Activated gamma-delta T cell (primary cell): ENCODE data around the gene KIAA1328.
"Not testable (repeated sequence)": the region's sequence is repeated elsewhere in the genome, so short reads cannot be mapped to it uniquely, and the experiment has no call there.

ENCODE experiments used
- DNase-seq: peaks from one replicate; lab custom pipeline; 2025; lab: John Stamatoyannopoulos, UW
- total RNA-seq, 2 donors: gene quantifications; one replicate each; lab custom pipeline; 2026; lab: John Stamatoyannopoulos, UW

Gene KIAA1328
- 18.6 to 22.5 reads per million in 2 donors for total RNA-seq

DNA sequence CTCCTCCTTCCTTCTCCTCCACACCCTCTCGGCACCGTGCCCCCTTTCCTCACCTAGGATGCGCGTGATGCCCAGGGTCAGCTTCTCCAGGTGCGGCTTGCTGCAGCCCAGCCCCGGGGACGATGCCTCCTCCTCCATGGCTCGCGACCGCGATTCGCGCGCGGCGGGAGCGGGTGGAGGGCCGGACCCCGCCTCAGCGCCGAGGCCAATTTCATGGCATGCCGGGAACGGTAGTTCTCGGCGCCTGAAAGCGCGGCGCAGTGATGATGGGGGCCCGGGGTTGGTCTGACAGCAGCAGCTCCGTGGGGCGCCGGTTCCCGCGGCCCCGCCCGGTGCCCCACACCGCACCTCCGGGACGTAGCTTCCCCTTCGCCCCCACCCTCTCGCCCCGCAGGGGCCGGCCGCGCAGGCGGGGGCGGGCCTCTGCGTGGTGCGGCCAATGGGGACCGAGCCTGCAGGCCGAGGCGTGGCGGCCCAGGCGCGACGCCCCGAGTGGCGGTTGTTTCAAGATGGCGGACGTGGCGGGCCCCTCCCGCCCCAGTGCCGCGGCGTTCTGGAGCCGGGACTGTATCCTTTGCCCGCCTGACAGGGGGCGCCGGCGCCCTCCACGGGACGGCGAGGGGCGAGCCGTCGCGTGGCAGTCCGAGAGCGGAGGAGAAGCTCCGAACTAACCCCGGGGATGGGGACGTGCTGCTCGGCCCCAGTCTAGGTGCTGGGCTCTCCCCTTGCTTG lies at the start of gene KIAA1328, which contains the start of gene TPGS2:
Gene KIAA1328, plus strand, starts transcription at position 498 of the 732 bp plus-strand sequence. Its CDS starts 12 bp downstream, at position 510.
Gene TPGS2, minus strand, starts transcription at position 373 of the 732 bp plus-strand sequence. Its CDS starts 235 bp downstream, at position 138.
- peak; percentile 89 for DNase-seq

DNA sequence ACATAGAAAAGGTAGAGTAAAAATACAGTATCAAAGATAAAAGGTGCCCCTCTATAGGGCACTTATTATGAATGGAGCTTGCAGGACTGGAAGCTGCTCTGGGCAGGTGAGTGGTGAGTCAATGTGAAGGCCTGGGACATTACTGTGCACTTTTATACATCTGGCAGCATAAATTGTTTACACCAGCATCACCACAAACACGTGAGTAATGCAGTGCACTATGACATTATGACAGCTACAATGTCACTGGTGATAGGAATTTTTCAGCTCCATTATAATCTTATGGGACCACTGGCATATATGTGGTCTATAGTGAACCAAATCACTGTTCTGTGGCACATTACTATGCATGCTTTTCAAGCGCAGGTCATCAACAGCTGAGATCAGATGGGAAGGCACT lies 48.2 kb upstream of the KIAA1328 start:
- DNase-seq, result no peak

DNA sequence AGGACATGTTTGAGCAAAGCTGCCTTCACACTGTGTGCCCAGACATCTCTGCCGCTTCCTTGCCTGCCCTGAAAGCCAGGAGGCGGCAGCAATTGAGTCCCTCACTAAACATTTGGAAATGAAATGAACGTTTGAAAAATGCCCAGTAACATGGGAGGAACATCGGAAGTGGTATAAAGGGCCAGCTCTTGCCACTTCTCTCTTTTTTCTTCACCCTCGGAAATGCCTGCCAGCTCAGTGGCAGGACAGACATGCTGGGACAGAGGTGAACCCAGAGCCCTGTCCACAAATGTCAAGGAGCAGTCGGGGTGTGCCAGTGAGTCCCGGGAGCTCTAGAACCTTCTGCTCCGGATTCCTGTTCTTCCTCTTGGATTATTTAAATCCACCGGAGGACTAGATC lies 46.2 kb upstream of the KIAA1328 start:
- no peak for DNase-seq

DNA sequence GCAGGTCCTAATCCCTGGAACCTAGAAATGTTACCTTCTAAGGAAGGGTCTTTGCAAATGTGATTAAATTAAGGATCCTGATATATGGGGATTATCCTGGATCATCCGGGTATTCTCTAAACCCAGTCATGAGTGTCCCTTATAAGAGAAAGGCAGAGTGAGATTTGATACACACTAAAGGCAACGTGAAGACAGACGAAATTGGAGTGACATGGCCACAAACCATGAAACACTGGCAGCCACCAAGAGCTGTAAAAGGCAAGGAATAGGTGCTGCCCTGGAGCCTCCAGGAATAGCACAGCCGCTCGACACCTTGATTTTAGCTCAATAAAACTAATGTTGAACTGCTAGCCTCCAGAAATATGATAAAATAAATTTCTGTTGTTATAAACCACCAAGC lies 45.1 kb upstream of the KIAA1328 start:
- no peak for DNase-seq

DNA sequence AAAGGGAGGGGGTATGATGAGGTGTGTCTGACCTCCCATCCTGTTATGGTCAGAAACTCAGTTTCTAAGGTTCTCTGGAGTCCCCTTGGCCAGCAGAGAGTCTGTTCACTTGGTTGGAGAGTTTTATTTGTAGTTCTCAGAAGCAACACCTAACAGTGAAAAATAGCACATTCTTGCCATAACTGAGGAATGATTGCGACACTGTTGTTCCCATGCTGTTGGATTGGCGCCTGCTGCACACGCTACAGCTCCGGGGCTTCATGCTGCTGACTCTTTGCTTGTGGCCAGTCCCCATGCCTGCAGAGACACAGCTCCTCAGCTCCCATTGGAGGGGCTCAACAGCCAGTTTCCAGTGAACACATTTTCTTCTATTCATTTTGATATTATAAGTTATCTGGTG lies 42.2 kb upstream of the KIAA1328 start:
- no peak for DNase-seq

DNA sequence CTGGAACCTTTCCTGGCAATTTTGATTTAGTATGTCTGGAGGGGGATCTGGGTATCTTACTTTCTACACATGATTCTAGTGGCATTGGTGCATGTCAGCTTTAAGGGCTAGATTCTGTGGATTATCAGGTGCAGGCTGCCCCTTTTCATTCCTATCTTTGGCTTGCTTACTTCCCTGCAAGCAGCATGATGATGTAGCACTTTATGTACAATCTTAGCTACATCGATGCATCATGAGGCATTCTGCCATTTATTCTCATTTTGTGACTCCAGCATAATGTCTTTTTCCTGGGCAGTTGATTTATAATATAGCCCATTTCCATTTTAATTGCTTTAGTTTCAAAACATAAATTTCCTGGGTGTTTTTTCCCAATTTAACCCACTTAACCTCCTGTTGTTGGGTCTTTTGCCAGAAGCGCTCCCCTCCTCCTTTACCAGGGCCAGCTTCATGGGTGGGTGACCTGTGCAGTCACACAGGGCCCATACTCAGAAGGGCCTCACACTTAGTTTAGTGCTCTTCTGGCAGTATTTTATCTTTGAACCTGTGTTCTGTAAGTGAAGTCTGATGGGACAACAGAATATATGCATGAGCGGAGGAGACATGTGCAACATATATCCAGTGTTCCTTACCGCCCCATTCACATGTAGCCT lies 36.2 kb upstream of the KIAA1328 start:
- DNase-seq, result no peak

DNA sequence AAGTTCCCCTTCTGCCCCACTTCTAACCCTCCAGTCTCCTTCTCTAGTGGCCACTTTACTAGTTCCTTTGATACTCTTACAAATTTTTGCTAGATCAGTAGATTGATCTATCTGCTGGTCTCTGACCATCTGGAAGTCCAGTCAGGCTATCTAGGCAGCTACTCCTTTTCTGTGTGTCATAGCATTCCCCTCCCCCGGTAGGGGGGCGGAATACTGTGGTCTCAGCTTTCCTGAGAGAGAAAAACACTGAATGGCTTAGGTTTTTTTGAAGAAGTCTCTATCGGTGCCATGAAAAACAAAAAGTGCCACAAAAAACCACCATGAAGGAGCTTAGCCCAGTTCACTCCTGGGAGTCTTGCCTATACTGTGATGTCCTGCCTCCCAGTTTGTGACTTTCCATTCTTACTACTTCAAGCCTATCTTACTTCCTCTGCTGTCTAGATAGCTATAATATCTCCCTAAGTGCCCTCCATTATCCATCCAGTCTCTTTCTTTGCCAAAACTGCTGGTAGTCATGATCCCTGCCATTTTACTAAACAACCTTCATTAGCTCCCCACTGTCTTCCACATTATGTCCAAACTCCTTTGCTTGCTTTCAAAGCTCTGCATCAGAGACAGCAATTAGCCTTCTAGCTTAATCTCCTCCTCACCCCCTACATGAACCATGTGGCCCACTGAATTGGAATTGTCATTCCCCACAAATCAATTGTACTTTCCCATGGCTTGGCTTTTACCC lies 30.0 kb upstream of the KIAA1328 start:
- DNase-seq, result no peak

DNA sequence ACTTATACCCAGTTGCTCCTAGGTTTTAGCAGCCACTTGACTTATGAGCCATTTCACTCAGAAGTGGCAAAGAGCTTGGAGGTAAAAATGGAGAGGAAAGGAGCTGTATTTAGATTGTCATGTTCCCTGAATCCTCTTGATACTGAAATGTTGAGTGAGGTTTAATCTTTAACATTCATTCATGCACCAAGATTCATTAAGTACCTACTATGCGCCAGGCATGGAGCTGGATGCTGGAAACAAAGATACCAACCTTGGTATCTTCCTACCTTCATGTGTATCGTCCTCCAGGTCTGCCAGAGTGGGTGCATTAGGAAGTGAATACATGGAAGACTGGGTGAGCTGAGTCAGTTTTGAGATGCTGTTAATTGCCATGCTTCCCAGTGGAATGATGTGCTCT lies 23.8 kb upstream of the KIAA1328 start:
- no peak for DNase-seq

DNA sequence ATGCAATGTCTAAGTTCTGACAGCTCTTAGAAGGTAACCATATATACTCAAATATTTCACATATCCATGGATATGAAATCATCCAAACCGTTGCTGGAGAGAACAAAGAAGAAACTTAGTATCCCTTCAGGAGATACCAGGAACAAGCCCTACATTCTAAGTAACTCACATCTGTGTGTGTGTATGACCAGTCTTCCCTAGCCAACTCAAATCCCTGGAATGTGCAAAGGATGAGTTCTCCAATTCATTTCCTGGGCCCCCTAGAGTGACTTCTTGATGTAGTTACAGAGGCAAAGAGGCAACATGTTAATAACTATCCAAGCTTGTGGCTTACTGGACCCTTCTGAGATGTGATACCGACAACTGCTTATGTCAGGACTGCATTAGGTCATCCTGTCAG lies 20.2 kb upstream of the KIAA1328 start:
- no peak for DNase-seq

DNA sequence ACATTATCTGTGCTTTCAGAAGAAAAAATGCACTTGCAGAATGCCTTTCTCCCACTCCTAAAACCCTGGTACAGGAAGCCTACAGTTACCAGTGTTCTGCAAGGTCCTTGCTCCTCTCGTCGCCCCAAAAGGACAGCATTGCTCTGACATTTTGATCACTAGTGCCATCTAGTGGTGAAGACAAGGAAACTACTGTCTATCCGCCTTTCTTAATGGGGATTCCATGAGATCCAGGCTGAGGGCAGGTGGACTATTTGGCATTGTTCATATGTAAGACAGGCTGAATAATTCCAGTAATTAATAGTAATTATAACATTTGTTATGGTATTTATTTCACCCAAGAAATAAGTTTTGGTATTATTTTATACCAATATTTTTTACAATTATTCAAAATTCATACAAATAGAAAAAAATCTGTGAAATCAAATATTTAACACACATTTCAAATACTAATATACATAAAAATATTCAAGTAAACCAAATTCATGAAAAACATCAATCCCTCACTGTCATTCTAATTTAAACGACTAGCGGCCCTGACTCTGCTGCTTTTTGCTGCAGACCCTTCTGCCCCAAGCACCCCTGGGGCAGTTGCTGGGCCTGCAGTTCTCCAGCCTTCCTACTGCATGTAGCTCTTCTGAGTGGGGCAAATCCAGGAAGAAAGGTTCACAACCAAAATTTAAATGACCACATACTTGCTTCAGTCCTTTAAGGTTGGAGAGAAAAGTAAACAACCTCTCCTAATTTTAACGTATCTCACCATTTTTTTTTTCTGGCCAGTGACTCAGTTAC lies 19.1 kb upstream of the KIAA1328 start:
- no peak for DNase-seq

DNA sequence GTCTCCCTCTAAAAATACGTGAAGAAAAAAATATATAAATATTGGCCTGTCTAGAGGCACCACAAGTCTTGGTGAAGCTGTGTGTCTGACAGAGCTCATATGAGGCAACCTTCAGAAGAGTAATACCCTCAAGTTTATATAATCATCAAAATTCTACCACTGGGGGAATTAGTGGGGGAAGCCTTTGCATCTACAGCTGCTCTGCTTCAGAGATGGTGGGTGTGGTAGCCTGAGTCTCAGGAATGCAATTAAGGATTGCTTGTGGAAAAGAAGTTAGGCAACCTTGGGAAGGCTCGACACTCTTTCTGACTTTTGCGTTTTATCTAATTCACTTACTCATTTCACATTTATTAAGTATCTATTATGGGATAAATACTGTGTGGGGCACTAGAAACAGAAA lies 17.5 kb upstream of the KIAA1328 start:
- no peak for DNase-seq

DNA sequence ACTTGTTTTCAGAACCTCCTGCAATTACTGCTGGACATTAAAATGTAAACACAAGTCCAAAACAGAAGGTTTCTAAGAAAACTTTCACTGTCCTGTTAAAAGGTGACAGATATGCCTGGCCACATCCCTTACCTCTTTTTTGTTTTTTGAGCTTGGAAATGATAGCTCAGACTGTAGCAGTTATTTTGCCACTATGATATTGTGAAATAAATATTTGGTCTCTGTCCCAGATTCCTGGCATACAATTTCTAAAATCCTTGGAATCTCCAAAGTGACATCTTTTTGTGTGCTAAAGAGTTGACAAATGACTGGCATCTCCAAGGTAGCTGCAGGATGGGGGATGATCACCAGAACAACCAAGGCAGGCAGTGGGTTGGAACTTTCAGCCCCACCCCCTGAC lies 17.0 kb upstream of the KIAA1328 start:
- no peak for DNase-seq

DNA sequence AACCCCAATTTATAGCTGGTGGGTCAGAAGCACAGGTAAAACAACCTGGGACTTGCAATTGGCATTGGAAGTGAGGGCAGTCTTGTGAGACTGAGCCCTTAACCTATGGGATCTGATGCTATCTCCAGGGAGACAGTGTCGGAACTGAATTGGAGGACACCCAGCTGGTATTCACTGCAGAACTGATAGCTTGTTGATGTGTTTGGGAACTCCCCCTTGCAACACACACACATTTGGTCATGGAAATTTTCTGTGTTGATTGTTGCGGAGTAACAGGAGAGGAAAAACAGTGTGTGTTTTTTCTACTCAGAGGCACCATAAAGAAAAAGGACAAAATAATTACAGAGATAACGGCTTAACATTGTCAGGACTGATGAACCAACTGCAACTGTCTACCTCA lies 16.2 kb upstream of the KIAA1328 start:
- DNase-seq, result no peak

DNA sequence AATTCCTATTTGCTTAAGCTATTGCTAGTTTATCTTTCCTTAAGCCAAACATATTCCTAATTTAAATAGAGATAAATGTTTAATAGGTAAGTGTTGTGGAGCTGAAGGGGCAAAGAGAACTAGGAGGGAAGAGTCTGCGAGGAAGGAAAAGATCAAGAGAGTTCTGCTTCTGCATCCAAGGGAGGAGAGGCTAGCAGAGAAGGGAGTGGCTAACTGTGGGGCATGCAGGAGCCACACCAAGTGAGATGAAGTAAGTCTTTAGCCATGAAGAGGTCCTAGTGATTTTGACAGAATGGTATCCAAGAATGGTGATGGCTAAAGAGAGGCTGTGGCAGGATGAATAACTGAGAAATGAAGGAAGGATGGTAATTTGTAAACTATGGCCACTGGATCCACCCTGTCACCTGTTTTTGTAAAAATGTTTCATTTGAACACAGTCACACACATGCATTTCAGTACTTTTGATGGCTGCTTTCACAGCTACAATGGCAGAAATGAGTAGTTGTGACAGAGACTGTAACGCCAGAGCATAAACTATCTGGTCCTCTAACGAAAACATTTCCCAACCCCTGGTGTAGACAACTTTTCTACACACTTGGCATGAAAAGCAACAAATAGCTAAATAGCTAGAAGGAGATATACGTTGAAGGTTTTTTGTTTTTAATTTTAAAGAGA lies 15.7 kb upstream of the KIAA1328 start:
- DNase-seq, result no peak

DNA sequence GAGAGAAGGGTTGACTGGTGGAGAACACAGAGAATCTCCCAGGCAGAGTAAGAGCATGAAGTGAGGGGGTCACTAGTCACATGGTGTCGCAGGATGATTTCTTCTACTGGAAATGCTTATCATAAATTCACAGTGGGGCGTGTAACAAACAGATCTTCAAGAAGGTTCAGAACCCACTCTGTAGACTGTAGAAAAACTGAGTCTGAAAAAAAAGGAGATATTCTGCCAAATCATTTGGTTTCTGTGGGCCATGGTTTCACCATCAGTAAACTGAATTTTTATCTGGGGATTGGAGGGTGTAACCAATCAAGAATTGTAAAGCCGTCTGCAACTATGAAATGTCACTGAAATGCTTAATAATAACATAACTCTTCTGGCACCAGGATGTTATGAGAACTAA lies 15.1 kb upstream of the KIAA1328 start:
- no peak for DNase-seq

DNA sequence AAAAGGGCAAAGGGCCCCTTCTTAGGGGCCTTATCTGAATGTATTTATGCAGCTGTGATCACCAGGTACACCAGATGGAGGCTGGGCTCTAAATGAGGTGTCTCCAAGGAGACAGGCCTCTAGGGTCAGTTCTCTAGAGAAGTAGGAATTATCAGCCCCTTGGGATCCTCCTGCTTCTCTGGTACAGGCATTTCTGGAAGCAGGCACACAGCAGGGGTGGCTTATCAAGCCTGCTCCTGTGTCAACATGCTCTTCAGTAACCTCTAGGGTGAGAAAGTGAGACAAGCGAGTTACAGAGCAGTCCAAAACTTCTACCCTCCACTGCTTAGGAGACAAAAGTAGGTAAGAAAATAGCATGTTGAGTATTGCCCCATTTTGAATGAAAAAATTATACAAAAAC lies 13.9 kb upstream of the KIAA1328 start:
- no peak for DNase-seq

DNA sequence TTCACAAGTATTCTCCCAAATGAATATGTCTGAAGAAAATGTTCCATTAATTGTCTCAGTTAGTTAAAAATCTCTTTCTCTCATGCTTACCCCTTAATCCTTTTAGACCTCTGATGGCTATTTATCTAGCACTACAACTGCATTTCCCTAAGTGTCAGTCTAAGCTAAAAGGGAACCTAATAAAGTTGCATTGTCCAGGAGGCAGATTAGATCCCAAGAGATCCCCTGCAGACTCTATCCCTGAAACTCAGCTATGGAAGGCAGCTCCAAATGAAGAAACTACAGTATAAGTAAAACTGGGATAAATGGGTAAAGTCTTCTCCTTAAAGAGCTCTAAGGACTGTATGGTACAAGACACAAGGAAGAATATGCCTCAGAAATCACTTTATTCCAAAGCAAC lies 12.8 kb upstream of the KIAA1328 start:
- not testable (repeated sequence) for DNase-seq

DNA sequence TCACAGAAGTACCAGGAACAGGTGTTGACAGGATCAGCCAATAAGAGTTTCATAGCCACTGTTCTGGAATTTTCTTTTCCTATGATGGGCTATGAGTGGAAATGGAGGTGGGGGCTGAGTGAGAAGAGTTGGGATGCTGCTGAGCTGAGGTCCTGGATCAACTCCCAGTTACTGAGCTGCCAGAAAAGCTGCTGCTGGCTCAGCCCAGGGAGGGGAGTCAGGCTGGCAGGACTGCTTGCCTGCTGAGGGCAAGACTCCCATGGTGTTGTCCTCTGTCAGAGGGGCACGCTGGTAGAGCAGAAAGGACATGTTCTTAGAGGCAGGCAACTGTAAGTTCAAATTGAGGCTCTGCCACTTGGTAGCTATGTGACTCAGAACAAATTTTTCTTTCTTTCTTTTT lies 11.9 kb upstream of the KIAA1328 start:
- DNase-seq, result no peak

DNA sequence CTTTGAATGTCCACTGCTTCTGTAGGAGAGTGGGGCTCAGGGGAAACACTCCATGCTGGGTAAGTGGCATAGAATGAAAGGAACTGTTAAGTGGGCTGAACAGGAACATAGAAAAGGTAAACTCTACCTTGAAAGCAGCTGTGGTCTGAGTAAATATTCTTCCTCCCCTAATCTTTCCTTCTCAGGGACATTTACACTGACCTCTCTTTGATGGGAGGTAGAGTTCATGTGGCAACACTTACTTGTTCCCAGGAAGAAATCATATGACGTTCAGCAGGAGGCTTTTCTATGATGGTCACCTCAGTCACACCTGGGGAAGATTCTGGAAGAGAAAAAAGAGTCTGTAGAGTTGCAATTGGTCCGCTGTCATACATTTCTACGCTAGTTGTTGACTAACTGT lies 10.3 kb upstream of the KIAA1328 start:
- DNase-seq, result no peak

DNA sequence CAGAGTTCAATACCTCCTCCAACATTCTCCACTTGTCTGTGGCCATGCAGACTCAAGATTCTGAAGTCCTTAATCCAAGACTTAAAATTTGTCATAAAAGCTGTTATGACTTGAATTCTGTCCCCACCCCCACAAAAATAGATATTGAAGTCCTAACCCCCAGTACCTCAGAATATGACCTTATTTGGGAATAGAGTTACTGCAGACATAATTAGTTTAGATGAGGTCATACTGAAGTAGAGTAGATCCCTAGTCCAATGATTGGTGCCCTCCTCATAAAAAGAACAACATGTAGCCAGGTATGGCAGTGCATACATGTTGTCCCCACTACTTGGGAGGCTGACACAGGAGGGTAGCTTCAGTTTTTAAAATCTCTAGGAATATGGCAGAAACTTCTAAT lies 9.3 kb upstream of the KIAA1328 start:
- DNase-seq, result no peak

DNA sequence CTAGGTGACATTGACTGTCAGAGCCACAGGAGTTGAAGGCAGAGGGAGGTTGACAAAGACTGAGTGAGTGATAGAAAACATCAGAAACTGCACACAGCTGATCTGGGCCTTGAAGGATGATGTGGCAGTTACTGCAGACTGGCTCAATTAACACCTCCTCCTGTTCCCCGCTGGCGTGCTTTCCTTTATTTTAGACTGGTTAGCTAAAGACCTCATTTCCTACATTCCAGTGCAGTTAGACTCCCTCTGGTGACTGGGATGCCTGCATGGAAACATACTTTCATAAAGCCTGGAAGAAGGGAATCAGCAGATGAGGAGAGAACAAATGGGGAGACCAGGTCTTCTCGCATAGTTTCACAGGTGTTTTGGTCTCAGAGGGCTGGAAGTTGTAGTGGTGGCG lies 7.2 kb upstream of the KIAA1328 start:
- no peak for DNase-seq
